NCI-H345 (cell line): ENCODE data around the gene DOCK11.
"Not testable (repeated sequence)": the region's sequence is repeated elsewhere in the genome, so short reads cannot be mapped to it uniquely, and the experiment has no call there.

ENCODE experiments used
- DNase-seq: peaks from one replicate; lab custom pipeline; 2025; lab: John Stamatoyannopoulos, UW

The DOCK11 gene

DNA sequence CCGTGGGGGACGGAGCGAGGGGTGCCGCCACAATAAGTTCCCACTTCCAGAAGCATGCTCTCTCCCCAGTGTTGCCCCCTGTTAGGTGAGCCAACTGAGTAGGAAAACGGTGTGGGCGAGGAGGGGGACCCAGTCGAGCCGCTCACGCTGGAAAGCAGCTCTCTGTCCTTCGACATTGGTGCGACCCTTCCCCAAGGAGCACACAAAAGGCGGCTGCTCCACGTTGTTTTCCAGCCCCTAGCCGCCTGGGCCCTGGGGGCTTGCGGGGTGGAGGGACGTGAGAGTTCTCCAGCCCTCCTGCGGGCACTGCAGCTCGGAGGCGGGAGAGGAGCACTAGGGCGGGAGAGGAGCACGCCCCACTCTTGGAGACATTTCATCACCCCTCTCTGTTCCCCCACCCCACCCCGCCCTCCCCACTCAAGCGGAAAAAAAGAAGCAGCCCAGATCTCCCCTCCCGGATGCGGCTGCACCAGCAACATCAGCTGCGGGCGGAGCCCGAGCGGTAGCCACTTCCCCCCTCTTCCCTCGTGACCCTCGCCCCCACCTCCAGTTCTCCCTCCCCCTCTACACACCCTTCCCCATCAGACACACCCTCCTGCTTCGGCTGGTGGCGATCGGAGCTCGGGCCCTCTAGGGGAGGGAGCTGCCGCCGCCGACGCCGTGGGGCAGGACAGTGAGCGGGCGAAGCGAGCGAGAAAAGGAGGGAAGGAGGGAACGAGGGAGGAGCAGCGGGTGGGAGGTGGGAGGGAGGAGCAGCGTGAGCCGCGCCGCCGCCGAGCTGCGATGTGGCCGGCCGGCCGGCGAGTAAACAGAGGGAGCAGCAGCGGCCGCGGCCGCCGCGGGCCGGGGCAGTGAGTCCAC, at the start of gene DOCK11:
DOCK11 (plus strand) TSS at position 755 of the 861 bp plus-strand sequence. CDS start 157 bp downstream, outside the sequence.
- DNase-seq, result peak; percentile 72

DNA sequence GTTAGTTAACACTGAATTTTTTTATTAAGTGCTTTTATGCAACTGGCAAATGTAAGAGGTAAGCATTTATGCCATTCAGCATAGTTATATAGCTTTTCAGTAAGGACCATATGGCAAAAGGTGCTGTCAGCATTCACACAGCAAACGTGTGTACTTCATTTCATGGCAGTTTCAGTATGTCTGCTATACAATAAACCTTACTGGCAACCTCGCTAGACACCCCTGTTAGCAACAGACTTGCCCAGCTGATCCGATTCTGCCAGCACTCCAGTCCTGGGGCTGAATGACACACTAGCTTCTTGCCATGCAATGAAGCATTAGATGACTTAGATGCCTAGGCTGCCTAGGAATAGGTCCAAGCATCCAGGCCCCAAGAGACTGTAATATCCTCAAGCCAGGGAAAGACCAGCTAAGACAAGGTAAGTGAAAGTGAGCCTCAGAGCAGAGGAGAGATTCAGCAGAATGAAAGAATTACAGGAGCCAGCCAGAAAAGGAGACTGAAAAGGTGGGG, 47.3 kb upstream of the DOCK11 start:
- DNase-seq, result no peak

DNA sequence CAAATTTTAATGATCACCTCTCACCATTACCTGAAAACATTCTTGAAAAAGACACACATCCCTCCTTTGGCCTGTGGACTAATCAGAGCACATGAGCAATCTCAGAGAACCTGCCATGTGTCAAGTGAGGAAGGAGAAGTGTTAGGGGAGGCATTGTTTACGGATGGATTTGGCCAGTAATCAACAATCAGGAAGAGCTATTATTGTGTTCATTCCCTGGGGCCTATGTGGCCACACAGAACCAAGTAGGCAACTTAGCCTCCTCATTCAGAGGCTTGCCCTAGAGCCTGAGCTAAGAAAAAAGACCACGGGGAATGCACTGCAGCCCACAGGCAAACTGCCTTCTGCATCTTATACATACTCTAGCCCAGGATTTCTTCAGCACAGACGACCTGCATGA, 40.6 kb upstream of the DOCK11 start:
- DNase-seq, result no peak

- DNase-seq, result peak; percentile 31
These were observed 36.1 kb upstream of the DOCK11 start for GRCh38 chrX:118459494-118459893.

DNA sequence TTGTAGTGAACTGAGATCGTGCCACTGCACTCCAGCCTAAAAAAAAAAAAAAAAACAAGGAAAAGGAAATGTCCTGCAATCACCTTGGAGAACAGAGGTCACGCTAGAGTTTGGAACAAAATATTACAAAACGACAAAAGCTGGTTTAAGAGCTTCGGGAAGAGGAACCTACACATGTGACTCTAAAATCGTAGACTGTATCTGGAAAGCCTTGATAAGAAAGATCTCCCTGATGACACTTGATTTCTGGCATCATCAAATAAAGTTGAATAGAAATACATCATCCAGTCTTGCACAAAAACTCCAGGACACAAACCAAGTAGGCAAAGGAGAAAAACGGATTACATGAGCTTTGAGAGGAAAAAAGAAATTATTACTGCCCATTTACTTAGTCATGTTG, 31.1 kb upstream of the DOCK11 start:
- no peak for DNase-seq

- DNase-seq, result no peak
These were observed 27.5 kb upstream of the DOCK11 start for GRCh38 chrX:118468122-118468521.

DNA sequence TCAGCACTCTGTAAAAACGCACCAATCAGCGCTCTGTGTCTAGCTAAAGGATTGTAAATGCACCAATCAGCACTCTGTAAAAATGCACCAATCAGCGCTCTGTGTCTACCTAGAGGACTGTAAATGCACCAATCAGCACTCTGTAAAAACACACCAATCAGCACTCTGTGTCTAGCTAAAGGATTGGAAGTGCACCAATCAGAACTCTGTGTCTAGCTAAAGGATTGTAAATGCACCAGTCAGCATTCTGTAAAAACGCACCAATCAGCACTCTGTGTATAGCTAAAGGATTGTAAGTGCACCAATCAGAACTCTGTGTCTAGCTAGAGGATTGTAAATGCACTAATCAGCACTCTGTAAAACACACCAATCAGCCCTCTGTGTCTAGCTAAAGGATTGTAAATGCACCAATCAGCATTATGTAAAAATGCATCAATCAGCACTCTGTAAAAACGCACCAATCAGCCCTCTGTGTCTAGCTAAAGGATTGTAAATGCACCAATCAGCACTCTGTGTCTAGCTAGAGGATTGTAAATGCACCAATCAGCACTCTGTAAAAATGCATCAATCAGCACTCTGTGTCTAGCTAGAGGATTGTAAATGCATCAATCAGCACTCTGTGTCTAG, 24.8 kb upstream of the DOCK11 start:
- DNase-seq, result not testable (repeated sequence)

DNA sequence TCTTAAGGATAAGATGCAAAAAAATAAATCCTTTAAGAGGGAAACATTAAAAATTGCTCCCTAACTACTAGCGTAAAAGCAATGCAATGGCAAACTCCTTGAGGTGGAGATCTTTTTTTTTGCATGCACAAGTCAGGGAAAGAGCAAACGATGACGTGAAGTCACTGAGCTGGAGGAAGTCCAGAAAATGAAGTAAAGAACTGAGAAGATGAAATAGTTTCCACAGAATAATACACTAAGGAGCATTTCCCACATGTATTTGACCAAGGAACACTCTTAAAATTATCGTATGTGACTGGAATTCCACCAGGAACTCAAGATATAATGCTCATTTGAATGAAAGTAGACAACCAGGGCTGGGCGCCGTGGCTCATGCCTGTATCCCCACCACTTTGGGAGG, 21.0 kb upstream of the DOCK11 start:
- DNase-seq, result no peak

- DNase-seq, result no peak
These were observed 19.7 kb upstream of the DOCK11 start for GRCh38 chrX:118475903-118476302.

DNA sequence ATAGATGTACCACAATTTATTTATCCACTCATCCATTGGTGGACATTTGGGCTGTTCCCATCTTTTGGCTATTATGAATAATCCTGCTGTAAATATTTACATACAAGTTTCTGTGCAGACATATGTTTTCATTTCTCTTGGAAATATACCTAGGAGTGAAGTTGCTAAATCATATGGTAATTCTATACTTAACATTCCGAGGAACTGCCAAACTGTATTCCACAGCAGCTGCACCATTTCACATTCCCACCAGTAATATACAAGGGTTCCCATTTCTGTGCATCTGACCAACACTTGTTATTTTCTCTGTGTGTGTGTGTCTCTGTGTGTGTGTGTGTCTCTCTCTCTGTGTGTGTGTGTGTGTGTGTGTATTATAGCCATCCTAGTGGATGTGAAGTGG, 15.4 kb upstream of the DOCK11 start:
- no peak for DNase-seq

DNA sequence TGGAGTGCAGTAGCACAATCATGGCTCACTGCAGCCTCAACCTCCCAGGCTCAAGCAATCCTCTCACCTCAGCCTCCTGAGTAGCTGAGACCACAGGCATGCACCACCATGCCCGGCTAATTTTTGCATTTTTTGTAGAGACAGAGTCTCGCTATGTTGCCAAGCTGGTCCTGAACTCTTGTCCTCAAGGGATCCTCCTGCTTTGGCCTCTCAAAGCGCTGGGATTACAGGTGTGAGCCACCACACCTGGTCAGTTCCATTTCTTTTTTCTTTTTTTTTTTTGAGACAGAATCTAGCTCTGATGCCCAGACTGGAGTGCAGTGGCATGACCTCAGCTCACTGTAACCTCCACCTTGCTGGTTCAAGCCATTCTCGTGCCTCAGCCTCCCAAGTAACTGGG, 13.2 kb upstream of the DOCK11 start:
- not testable (repeated sequence) for DNase-seq

DNA sequence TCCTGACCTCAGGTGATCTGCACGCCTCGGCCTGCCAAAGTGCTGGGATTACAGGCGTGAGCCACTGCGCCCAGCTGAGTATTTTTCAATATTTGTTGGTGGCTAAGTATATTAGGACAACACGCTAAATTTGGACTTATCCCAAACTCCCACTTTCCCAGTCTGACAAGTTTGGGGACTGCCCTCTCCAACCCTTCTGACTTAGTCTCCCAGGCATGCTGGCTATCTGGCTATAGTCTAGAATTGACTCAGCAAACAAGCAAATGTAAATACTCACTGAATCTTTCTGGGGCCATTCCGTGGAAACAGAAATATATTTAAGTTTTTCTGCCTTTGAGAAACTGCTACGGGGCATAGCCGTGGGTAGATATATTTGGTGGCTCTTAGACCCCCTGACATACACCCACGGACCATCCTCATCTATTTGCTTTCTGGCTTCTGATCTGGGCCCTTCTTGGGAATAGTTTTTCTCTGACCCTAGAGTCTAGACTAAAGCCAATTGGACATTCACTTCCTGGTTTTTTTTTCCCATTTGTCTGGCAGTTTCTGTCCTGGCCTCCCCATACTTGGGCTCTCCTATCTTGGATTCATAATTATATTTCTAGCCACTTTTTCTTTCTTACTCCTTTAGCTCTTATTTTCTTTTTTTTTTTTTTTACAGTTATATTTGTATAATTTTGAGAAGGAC, 11.3 kb upstream of the DOCK11 start:
- DNase-seq, result no peak

GRCh38 chrX:118486693-118487092, 8.9 kb upstream of the DOCK11 start:
- DNase-seq, result not testable (repeated sequence)

GRCh38 chrX:118493016-118493415, 2.6 kb upstream of the DOCK11 start:
- DNase-seq, result no peak

DNA sequence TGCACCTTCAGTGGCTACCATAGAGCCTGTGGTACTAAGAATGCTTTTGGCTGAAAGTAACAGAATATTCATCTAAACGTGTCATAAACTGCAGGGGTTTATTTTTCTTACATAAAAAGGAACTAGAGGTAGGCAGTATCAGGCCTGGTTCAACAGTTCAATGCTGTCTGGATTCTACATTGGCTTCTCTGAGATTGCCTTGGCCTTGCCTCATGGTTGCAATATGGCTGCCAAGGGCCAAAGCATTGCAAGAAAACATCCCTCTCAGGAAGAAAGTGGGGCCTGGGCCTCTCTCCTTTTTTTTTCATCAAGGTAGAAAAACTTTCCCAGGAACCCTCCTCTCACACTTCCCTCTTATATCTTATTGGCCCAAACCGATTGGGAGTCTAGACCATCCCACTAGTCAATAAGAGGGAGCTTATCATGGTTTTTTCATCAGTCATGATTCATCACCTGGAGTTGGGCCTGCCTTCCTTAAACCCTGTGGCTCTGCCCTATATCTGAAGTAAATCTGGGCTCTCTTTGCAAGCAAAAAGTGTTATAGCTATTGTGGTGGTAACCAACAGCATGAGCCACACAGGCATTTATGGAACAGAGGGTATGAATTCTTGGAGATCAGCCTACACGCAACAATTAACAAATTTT, 1.8 kb upstream of the DOCK11 start:
- DNase-seq, result no peak

- DNase-seq, result peak; percentile 52
These were observed 545 bp downstream of the DOCK11 start for GRCh38 chrX:118495958-118496762.

- DNase-seq, result no peak
These were observed 1.1 kb downstream of the DOCK11 start for GRCh38 chrX:118496763-118497079.

- DNase-seq, result no peak
These were observed 1.7 kb downstream of the DOCK11 start for GRCh38 chrX:118497180-118497818.

DNA sequence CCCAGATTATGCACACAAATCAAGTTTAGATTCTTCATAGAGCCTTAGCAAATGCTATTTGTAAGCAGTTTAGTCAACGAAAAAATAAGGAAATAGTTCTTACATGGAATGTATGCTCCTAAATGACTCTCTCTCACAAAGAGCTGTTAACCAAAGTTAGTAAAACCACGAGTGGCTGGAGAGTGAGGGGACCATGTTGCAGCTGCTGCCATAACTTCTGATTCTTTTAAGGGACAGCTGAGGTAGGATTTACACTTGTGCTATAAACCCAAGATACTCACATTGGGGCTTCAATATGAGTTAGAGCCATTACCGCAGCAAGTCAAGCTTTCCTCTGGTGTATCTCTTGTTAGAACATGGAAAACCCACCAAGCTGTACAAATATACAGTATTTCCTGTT, 2.7 kb downstream of the DOCK11 start:
- no peak for DNase-seq

GRCh38 chrX:118498755-118499154, 3.1 kb downstream of the DOCK11 start:
- DNase-seq, result no peak

DNA sequence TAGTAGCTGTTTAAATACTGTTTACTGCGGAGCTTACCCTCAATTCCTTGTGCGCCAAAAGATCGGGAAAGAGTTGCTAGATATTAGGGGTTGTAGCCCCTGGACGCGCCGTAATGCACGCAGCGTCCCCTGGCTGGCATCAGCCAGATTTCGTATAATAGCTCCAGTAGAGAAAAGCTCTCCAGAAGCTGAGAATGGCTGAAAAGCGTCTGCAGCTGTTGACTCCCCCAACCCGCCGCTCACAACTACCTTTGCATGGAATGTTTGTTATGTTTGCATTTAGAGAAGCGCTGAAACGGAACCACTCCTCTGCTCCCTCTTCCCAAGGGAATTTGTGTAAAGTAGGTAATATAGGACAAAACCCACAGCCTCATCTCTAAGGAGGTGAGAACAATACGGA, 3.7 kb downstream of the DOCK11 start:
- DNase-seq, result peak; percentile 70
